ENCODE measurements around the gene TBX15. TPM values are rescaled to one million over a fixed set of nuclear protein-coding genes. Genes with fewer than 3 reads are reported as not detected.

The TBX15 gene
- total and polyA plus RNA-seq, 8 donors = 0.05 to 0.14 (median 0.09) TPM; not detected in 3

GRCh38 chr1:118951270-118951936 is 36.7 kb downstream of the TBX15 start:
- TF ChIP-seq, protein P1, sequence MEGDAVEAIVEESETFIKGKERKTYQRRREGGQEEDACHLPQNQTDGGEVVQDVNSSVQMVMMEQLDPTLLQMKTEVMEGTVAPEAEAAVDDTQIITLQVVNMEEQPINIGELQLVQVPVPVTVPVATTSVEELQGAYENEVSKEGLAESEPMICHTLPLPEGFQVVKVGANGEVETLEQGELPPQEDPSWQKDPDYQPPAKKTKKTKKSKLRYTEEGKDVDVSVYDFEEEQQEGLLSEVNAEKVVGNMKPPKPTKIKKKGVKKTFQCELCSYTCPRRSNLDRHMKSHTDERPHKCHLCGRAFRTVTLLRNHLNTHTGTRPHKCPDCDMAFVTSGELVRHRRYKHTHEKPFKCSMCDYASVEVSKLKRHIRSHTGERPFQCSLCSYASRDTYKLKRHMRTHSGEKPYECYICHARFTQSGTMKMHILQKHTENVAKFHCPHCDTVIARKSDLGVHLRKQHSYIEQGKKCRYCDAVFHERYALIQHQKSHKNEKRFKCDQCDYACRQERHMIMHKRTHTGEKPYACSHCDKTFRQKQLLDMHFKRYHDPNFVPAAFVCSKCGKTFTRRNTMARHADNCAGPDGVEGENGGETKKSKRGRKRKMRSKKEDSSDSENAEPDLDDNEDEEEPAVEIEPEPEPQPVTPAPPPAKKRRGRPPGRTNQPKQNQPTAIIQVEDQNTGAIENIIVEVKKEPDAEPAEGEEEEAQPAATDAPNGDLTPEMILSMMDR (IDR thresholded peaks at IDR 0.05) = no peak
- Histone ChIP-seq H3K4me1 (no peaks in the 10 kb centered on the region), H3K9me3 (no peaks in the 10 kb centered on the region), H3K27me3 (no peaks in the 10 kb centered on the region), H3K36me3 (no peaks in the 10 kb centered on the region), H3K27ac (no peak overlapping the region), H3K4me3 (no peak overlapping the region)
- intact Hi-C loops (cut with DNase I) = no loop called here
- ATAC-seq = no peak
- DNase-seq = no peak
- no peak for FAIRE-seq
- 61 to 81% methylated on average over 2 of the region's 2 CpGs for WGBS, 2 donors

DNA sequence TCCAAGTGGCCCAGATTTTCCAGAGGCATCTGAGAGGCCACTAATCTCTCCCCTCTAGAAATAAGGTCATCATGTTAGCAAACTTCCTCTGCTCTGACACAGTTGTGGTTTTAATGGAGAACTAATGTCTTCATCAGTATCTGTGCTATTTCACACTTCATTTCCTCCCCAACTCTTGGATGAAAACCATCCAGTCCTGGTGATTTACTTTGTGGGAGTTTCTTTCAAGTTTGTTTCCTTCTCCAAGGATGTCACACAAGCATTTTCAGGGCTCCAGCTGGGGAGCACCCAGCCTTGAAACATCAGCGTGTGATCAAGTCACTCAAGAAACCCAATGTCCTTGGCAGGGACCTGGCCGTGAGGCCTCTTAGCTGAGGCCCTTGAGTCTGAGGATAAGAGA is 38.8 kb downstream of the TBX15 start:
- ATAC-seq (no peak), FAIRE-seq (no peak), DNase-seq (no peak)
- intact Hi-C loops (cut with DNase I) = no loop called here
- no peaks in the 10 kb centered on the region for H3K4me1 ChIP-seq
- no peak overlapping the region for H3K27ac ChIP-seq
- TF ChIP-seq, protein P1 (IDR thresholded peaks at IDR 0.05) = no peak
- no peaks in the 10 kb centered on the region for H3K36me3 ChIP-seq
- no peaks in the 10 kb centered on the region for H3K27me3 ChIP-seq
- no peak overlapping the region for H3K4me3 ChIP-seq
- no peaks in the 10 kb centered on the region for H3K9me3 ChIP-seq
- 72 to 81% methylated on average over 2 of the region's 2 CpGs for WGBS, 2 donors

DNA sequence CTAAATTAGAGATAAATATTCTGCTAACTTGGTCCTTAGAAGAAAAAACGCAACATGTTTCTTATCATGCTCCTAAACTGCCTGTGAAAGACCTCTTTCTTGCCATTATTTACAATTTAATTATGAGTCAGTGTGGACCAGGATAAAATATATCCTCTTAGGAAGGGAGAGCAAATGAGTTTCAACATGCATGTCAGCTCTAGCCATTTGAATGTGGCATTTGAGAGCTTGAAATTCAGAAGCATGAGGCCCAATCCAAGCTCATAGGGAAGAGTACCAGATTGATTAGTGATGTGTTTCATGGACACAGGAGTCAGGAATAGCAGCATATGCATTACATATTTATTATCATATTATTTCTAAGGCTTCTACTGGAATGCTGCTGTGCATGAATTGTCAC is 39.3 kb downstream of the TBX15 start:
- no peak for FAIRE-seq

DNA sequence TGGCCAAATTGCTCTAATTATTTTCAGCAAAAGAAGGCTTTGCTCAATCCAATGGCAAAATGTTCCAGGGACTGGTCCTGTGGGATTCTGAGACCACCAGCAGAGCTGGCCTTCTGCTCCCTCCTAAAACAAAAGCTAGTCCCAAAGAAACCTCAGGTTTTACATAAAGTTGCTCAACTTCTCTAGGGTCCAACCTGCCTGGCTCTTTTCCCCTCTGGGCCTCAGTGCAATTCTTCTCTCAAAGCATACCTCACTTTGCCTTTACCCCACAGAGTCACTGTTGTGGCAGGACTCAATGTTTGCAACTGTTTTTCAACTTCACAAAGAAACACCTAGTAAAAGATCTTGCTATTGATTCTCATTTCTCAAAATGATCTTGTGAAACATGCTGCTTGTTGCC is 39.8 kb downstream of the TBX15 start:
- no peak for FAIRE-seq
- TF ChIP-seq, protein P1 (IDR thresholded peaks at IDR 0.05) = no peak

More for the DNA sequence above, 39.3 kb downstream of the TBX15 start:
- no peaks in the 10 kb centered on the region for H3K36me3 ChIP-seq
- TF ChIP-seq, protein P1 (IDR thresholded peaks at IDR 0.05) = no peak
- no peak overlapping the region for H3K27ac ChIP-seq
- H3K9me3 ChIP-seq = no peaks in the 10 kb centered on the region
- 39 to 48% methylated on average over 1 of the region's 1 CpG for WGBS, 2 donors
- ATAC-seq (no peak), DNase-seq (no peak)
- intact Hi-C loops (cut with DNase I) = no loop called here
- H3K4me1 ChIP-seq = no peaks in the 10 kb centered on the region
- H3K27me3 ChIP-seq = no peaks in the 10 kb centered on the region
- no peak overlapping the region for H3K4me3 ChIP-seq

DNA sequence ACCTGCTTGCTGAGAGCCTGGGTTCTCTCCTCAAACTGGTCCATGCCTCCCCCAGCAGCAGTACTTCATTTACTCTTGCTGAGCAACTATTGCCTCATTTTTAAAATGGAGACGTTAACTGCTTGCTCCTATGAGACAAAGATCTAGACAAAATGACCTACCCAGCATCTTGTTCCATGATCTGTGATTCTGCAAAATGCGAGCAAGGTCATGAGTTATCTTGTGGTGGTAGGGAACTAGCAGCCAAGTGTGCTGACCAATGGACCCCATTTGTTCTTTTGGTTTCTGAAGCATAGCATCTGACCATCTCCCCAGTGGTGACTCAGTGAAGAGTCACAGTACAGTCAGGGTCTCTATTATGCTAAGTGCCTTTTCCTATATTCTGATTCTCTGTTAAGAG is 40.4 kb downstream of the TBX15 start:
- Histone ChIP-seq H3K27ac (no peak overlapping the region), H3K4me1 (no peaks in the 10 kb centered on the region), H3K4me3 (no peak overlapping the region), H3K9me3 (no peaks in the 10 kb centered on the region), H3K27me3 (no peaks in the 10 kb centered on the region), H3K36me3 (no peaks in the 10 kb centered on the region)
- no peak for DNase-seq
- WGBS, 2 donors = 75 to 78% methylated on average over 2 of the region's 2 CpGs
- intact Hi-C loops (cut with DNase I) = no loop called here
- no peak for ATAC-seq
- TF ChIP-seq, protein P1 (IDR thresholded peaks at IDR 0.05) = no peak
- FAIRE-seq = no peak

More for the DNA sequence above, 39.8 kb downstream of the TBX15 start:
- no peaks in the 10 kb centered on the region for H3K4me1 ChIP-seq
- no peaks in the 10 kb centered on the region for H3K36me3 ChIP-seq
- H3K9me3 ChIP-seq = no peaks in the 10 kb centered on the region
- DNase-seq (no peak), ATAC-seq (no peak)
- H3K27ac ChIP-seq = no peak overlapping the region
- no peaks in the 10 kb centered on the region for H3K27me3 ChIP-seq
- no peak overlapping the region for H3K4me3 ChIP-seq
- intact Hi-C loops (cut with DNase I) = no loop called here

Data from pancreas (tissue), 10 donors.